Measurements from ENCODE around the gene NEURL1.
"Not testable (repeated sequence)": the region's sequence is repeated elsewhere in the genome, so short reads cannot be mapped to it uniquely, and the experiment has no call there.

The NEURL1 gene

DNA sequence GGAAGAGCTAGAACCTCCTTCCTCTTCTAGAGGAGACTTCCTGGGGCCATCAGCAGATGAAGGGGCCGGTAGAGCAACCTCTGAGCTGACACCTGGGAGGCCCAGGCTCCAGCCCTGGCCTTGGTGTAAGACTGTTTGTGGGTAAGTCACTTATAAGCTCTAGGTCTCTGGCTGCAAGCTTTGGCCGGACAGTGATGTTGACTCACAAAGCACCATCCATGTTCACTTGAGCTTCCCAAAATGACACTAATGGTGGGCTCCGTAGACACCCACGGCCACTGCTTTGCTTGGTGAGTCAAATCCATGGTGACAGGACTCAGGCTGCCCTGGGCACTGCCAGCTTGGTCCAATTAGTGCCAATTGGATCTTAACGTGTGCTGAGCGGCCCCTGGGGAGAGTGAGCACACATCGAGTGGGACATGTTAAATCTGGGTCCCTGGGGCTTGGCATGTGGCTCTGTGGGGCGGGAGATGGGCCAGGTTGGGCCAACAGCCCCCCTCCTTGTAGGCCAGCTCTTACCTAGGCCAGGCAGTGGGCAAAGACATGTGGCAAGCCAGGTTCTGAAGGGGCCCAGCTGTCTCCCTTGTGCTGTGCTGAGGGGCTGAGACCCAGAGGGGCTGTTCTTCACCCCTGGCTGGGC lies 16.7 kb downstream of the NEURL1 start:
- peaks cover 12% of the 10 kb centered on the region; the same call in 1 of the 2 replicates for H3K4me1 ChIP-seq (ENCODE audit: insufficient read depth, low read length)
- H3K36me3 ChIP-seq (ENCODE audit: insufficient read depth, low read length), result no peaks in the 10 kb centered on the region; the same call in 1 of the 2 replicates
- no peaks in the 10 kb centered on the region for H3K9me3 ChIP-seq (ENCODE audit: control insufficient read depth, insufficient read depth, low read length)

DNA sequence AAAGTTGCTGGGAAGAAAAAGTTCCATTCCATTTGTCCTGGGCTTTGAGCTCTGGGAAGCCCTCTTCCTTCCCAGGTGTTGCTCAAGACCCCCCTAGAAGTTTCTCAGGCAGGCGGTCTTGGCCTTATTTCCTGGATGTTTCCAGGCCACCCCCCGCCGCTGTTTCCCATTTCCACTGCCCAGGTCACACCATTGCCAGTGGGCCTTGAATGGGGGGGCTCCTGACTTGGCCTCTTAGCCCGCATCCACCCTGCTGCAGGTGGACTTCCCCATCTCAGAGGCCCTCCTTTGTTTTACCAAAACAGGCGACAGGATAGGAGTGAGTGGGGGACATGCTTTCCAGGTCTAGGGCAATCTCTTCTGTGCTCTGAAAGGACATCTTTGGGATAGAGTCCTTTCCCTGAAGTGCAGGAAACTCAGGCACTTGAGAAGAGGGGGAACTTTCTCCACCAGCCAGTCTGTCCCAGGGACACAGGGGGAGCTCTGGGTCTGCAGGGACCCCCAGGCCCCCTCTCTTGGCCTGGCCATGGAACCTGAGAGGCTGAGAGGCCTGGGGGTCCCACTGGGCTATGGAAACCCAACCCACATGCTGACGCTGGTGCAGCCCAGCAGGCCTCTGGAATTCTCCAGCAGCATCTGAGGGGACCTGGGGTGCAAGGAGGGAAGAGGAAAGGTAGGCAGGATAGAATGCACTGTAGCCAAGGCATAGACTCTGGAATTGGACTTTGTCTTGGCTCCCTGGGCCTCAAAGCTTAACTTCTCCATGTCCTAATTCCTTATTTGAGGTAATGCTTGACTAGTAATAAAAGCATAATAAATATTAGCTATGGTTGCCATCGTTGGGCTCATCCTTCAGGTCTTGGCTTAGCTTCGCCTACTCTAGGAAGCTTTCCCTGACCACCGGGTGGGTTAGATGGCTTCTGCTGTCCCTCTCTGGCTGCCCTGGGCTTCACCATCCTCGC lies 17.6 kb downstream of the NEURL1 start:
- Histone ChIP-seq H3K36me3 (ENCODE audit: insufficient read depth, low read length) (no peaks in the 10 kb centered on the region; the same call in 1 of the 2 replicates), H3K9me3 (ENCODE audit: control insufficient read depth, insufficient read depth, low read length) (no peaks in the 10 kb centered on the region), H3K9ac (ENCODE audit: low read depth, low read length) (no peak overlapping the region), H3K4me1 (ENCODE audit: insufficient read depth, low read length) (peaks cover 12% of the 10 kb centered on the region; the same call in 1 of the 2 replicates)

More for the DNA sequence above, 16.7 kb downstream of the NEURL1 start:
- H3K9ac ChIP-seq (ENCODE audit: low read depth, low read length), result no peak overlapping the region

DNA sequence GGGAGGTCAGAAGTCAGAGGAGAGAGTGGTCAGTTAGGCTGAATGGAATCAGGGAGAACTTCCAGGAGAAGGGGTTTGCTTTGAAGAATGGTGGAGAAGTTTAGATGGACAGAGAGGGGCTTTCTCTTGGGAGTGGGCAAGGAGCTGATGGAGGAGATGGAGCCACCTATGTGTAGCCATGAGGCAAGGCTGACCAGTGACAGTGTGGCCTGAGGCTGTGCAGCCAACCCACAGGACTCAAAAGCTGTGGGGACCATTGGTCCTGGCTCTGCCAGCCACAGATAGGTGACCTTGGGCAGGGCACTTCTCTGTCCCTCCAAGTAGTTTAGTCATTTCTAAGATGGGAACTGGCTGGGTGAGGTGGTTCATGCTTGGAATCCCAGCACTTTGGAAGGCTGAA lies 18.7 kb downstream of the NEURL1 start:
- Histone ChIP-seq H3K4me1 (ENCODE audit: insufficient read depth, low read length) (peaks cover 9% of the 10 kb centered on the region; the same call in 1 of the 2 replicates), H3K9ac (ENCODE audit: low read depth, low read length) (no peak overlapping the region), H3K9me3 (ENCODE audit: control insufficient read depth, insufficient read depth, low read length) (no peaks in the 10 kb centered on the region), H3K36me3 (ENCODE audit: insufficient read depth, low read length) (no peaks in the 10 kb centered on the region; the same call in 1 of the 2 replicates)

DNA sequence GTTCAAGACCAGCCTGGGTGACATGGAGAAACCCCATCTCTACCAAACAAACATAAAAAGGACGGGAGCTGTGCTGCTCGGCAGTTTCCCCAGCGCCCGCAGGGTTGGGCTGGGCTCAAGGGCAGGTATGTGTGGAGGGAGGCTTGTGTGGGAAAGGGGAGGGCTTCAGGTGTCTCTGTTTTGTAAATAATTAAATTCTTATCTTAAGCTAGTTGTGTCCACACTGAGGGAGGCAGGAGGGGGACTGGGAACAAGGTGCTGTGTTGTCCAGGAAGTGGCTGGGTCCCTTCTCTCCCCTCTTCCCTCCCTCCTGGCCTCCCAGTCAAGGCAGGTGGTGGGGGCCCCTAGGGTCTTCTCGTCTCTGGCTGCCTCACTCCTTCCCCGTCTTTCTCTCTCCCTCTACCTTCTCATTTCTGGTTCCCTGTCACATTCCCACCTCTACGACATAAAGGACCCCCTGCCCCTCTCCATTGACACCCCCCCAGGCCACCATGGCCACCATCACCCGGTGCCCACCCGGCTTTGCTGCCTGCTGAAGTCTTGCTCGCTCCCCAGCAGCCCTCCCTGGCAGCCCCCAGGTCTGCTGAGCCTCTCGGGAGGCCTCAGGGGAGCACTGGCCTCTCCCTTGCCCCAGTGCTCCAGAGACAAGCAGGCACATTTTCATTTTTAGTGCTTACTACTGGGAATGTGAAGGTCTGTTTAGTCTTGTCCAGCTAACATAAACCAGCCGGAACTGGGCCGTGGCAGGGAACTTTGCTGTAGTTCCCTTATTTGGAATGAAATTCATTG lies 19.3 kb downstream of the NEURL1 start:
- Histone ChIP-seq H3K9ac (ENCODE audit: low read depth, low read length) (no peak overlapping the region), H3K4me1 (ENCODE audit: insufficient read depth, low read length) (peaks cover 8% of the 10 kb centered on the region; the same call in 1 of the 2 replicates), H3K36me3 (ENCODE audit: insufficient read depth, low read length) (no peaks in the 10 kb centered on the region; the same call in 1 of the 2 replicates), H3K9me3 (ENCODE audit: control insufficient read depth, insufficient read depth, low read length) (no peaks in the 10 kb centered on the region)

DNA sequence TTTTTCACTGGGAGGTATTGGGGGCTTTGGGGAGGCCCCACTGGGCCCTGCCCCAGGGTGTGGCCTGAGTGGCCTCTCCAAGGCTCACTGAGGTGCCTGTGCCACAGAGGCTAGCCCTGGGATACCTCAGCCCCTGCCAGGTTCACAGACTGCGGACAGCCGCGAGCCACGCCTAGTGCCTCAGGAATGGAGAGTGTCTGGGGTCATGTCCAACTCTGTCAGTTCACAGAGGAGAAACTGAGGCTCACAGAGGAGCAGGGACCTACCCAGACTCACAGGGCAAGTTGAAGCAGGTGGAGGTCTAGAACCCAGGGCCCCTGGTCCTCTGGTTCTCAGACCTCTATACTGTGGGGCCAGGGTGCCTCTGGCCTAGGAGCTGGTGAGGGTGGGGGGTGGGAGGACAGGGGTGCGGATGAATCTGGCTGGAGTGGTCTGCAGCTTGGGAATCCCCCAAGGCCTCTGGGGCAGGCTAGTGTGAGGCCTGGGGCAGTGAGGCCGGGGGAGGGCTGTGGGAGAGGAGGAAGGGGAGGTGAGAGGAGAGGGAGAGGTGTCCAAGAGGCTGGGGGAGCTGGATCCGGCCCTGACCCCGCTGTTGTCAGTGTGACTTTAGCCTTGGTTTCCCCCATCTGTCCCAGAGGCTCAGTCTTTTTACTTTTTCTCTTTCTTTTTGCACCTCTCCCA lies 20.0 kb downstream of the NEURL1 start:
- Histone ChIP-seq H3K9ac (ENCODE audit: low read depth, low read length) (no peak overlapping the region), H3K36me3 (ENCODE audit: insufficient read depth, low read length) (no peaks in the 10 kb centered on the region; the same call in 1 of the 2 replicates), H3K9me3 (ENCODE audit: control insufficient read depth, insufficient read depth, low read length) (no peaks in the 10 kb centered on the region), H3K4me1 (ENCODE audit: insufficient read depth, low read length) (peaks cover 8% of the 10 kb centered on the region; the same call in 1 of the 2 replicates)

DNA sequence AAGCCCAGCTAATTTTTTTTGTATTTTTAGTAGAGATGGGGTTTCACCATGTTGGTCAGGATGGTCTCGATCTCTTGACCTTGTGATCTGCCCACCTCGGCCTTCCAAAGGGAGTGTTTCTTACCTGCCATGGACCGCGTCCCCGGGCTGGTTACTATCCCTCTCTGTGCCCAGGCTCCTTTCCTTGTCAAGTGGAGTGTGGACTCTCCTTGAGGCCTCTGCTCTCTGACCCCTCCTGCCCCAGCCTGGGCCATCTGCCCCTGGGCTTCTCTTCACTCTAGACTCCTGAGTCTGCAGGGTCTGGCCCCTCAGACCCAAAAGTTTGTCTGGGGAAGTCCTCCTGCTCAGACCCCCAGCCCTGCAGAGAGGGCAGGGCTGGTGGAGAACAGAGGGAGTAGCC lies 20.7 kb downstream of the NEURL1 start:
- no peaks in the 10 kb centered on the region for H3K9me3 ChIP-seq (ENCODE audit: control insufficient read depth, insufficient read depth, low read length)
- no peaks in the 10 kb centered on the region; the same call in 1 of the 2 replicates for H3K36me3 ChIP-seq (ENCODE audit: insufficient read depth, low read length)
- no peak overlapping the region for H3K9ac ChIP-seq (ENCODE audit: low read depth, low read length)
- peaks cover 8% of the 10 kb centered on the region; the same call in 1 of the 2 replicates for H3K4me1 ChIP-seq (ENCODE audit: insufficient read depth, low read length)

DNA sequence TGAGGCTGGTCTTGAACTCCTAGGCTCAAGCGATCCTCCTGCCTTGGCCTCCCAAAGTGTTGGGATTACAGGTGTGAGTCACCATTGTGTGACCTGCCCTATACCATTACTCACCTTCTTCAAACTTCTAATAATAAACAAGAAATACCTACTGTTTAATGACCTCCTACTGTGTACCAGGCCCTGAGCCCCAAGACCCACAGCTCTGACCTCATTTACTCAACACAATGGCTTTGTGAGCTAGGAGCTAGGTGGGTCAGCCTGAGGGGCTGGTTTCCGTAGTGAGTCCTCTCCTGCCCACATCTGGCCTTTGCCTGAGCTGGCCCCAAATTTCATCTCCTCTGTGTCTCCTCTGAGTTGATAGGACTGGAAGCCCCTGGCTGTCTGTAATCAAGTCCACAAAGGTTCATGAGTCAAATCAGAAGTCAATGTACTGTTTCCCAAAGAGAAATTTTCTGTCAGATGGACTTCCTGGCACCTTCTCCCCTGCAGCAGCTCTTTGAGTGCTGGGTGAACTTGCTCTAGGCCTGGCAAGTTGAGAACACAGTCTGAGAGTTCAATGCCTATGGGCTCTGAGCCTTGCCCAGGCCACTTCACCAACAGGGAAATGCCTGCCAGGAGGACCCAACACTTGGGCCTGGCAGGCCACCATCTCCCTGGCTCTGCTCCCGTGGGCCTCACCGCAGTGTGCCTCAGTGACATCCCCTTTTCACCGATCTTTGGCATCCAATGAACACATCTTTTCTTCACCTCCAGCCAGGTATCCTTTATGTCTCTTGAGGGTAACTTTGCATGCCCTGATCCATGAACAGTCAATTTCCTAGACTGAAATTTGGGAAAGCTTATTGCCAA lies 24.0 kb downstream of the NEURL1 start:
- H3K36me3 ChIP-seq (ENCODE audit: insufficient read depth, low read length), result no peaks in the 10 kb centered on the region
- no peak overlapping the region for H3K9ac ChIP-seq (ENCODE audit: low read depth, low read length)
- peaks cover 10% of the 10 kb centered on the region; the same call in 1 of the 2 replicates for H3K4me1 ChIP-seq (ENCODE audit: insufficient read depth, low read length)
- H3K9me3 ChIP-seq (ENCODE audit: control insufficient read depth, insufficient read depth, low read length), result no peaks in the 10 kb centered on the region

DNA sequence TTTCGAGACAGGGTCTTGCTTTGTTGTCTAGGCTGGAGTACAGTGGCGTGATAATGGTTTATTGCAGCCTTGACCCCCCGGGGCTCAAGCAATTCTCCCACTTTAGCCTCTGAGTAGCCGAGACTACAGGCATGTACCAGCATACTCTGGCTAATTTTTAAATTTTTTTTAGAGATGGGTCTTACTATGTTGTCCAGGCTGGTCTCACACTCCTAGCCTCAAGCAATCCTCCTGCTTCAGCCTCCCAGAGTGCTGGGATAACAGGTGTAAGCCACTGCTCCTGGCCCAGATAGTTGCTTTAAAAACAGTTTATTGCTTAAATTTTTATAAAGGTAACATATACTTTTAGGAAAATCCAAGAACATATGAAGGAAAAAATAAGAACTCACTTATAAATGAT lies 26.3 kb downstream of the NEURL1 start:
- H3K9me3 ChIP-seq (ENCODE audit: control insufficient read depth, insufficient read depth, low read length), result no peaks in the 10 kb centered on the region
- no peaks in the 10 kb centered on the region for H3K36me3 ChIP-seq (ENCODE audit: insufficient read depth, low read length)
- peaks cover 14% of the 10 kb centered on the region; the same call in 1 of the 2 replicates for H3K4me1 ChIP-seq (ENCODE audit: insufficient read depth, low read length)
- no peak overlapping the region for H3K9ac ChIP-seq (ENCODE audit: low read depth, low read length)

DNA sequence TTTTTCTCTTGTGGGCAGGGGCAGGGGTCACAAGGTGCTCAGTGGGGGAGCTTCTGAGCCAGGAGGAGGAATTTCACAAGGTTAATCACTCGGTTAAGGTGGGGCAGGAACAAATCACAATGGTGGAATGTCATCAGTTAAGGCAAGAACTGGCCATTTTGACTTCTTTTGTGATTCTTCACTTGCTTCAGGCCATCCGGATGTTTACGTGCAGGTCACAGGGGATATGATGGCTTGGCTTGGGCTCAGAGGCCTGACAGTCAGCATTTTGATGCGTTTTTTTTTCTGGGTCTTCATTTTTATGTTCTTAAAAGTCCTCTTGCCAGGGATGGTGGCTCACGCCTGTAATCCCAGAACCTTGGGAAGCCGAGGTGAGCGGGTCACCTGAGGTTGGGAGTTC lies 28.5 kb downstream of the NEURL1 start:
- not testable (repeated sequence) for H3K9ac ChIP-seq (ENCODE audit: low read depth, low read length); H3K36me3 ChIP-seq (ENCODE audit: insufficient read depth, low read length); H3K9me3 ChIP-seq (ENCODE audit: control insufficient read depth, insufficient read depth, low read length)
- H3K4me1 ChIP-seq (ENCODE audit: insufficient read depth, low read length), result peaks cover 14% of the 10 kb centered on the region; the same call in 1 of the 2 replicates

DNA sequence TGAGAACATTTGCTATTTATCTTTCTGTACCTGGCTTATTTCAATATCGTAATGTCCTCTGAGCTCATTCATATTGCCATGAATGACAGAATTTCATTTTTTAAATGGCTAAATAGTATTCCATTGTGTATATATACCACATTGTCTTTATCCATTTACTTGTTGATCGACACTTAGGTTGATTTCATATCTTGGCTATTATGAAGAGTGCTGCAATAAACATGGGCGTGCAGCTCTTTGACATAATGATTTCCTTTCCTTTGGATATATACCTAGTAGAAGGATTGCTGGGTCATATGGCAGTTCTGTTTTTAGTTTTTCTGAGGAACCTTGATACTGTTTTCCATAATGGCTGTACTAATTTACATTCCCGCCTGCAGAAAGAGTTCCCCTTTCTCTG lies 30.2 kb downstream of the NEURL1 start:
- Histone ChIP-seq H3K9ac (ENCODE audit: low read depth, low read length) (no peak overlapping the region), H3K4me1 (ENCODE audit: insufficient read depth, low read length) (peaks cover 18% of the 10 kb centered on the region), H3K9me3 (ENCODE audit: control insufficient read depth, insufficient read depth, low read length) (peaks cover 3% of the 10 kb centered on the region), H3K36me3 (ENCODE audit: insufficient read depth, low read length) (no peaks in the 10 kb centered on the region; the same call in 1 of the 2 replicates)

DNA sequence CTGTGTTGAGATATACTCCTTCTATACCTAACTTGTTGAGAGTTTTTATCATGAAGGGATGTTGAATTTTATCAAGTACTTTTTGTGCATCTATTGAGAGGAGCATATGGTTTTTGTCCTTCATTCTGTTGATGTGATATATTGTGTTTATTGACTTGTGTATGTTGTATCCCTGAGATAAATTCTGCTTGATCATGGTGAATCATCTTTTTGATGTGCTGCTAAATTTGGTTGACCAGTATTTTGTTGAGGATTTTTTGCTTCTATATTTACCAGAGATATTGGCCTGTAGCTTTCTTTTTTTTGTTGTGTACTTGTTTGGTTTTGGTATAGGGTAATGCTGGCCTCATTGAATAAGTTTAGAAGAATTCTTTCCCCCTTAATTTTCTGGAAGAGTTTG lies 32.4 kb downstream of the NEURL1 start:
- Histone ChIP-seq H3K9ac (ENCODE audit: low read depth, low read length) (no peak overlapping the region), H3K9me3 (ENCODE audit: control insufficient read depth, insufficient read depth, low read length) (peaks cover 14% of the 10 kb centered on the region), H3K4me1 (ENCODE audit: insufficient read depth, low read length) (peaks cover 13% of the 10 kb centered on the region), H3K36me3 (ENCODE audit: insufficient read depth, low read length) (no peaks in the 10 kb centered on the region; the same call in 1 of the 2 replicates)

DNA sequence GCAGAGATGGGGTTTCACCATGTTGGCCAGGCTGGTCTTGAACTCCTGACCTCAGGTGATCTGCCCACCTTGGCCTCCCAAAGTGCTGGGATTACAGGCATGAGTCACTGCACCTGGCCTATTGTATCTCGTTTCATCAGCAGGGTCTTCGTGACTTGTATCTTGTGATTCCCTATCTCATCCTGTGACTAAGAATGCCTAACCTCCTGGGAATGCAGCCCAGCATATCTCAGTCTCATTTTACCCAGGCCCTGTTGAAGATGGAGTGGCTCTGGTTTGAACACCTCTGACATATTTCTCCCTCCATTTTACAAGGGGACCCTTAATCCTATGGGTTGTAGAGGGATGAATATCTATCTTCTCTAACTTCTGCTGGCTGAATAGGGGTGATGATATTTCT lies 34.0 kb downstream of the NEURL1 start:
- H3K36me3 ChIP-seq (ENCODE audit: insufficient read depth, low read length); H3K9ac ChIP-seq (ENCODE audit: low read depth, low read length): not testable (repeated sequence)
- Histone ChIP-seq H3K9me3 (ENCODE audit: control insufficient read depth, insufficient read depth, low read length) (peaks cover 20% of the 10 kb centered on the region), H3K4me1 (ENCODE audit: insufficient read depth, low read length) (peaks cover 13% of the 10 kb centered on the region)

DNA sequence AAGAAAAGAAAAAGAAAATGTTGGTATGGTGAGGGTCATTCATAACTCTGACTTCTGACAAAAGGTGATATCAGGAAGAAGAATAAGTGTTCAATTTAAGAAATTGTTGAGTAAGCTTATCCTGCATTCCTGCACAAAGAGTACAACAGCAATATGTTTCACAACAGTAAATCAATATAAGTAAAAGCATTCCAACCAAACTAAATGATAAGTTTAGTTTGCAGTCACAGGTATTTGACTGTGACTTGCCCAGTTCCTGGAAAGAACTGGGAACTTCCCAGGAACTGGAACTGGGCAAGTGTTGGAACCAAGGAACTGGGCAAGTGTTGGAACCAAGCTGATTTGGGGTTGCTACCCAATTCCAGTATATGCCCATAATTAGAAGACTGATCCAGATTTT lies 35.0 kb downstream of the NEURL1 start:
- Histone ChIP-seq H3K36me3 (ENCODE audit: insufficient read depth, low read length) (no peaks in the 10 kb centered on the region; the same call in 1 of the 2 replicates), H3K4me1 (ENCODE audit: insufficient read depth, low read length) (peaks cover 4% of the 10 kb centered on the region), H3K9me3 (ENCODE audit: control insufficient read depth, insufficient read depth, low read length) (peaks cover 20% of the 10 kb centered on the region), H3K9ac (ENCODE audit: low read depth, low read length) (no peak overlapping the region)
